ENCODE data around the gene KCNN3.

GRCh38 chr1:154874465-154874864 lies 4.4 kb upstream of the KCNN3 start:
- TF ChIP-seq EZH2 (IDR thresholded peaks at IDR 0.05; ENCODE audit: borderline replicate concordance, insufficient read depth, low read depth, low read length, poor library complexity, severe bottlenecking): no peak
- TF ChIP-seq, protein P1, sequence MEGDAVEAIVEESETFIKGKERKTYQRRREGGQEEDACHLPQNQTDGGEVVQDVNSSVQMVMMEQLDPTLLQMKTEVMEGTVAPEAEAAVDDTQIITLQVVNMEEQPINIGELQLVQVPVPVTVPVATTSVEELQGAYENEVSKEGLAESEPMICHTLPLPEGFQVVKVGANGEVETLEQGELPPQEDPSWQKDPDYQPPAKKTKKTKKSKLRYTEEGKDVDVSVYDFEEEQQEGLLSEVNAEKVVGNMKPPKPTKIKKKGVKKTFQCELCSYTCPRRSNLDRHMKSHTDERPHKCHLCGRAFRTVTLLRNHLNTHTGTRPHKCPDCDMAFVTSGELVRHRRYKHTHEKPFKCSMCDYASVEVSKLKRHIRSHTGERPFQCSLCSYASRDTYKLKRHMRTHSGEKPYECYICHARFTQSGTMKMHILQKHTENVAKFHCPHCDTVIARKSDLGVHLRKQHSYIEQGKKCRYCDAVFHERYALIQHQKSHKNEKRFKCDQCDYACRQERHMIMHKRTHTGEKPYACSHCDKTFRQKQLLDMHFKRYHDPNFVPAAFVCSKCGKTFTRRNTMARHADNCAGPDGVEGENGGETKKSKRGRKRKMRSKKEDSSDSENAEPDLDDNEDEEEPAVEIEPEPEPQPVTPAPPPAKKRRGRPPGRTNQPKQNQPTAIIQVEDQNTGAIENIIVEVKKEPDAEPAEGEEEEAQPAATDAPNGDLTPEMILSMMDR (IDR thresholded peaks at IDR 0.05): no peak

All from B cell (primary cell).